Stimulated activated CD8-positive, alpha-beta memory T cell treated with anti-CD3 and anti-CD28 coated beads, Interleukin-7, amount 100 ng/mL, for 1 hour (primary cell): ENCODE measurements around the gene OXLD1.

ENCODE experiments used
- DNase-seq, 2 donors: peaks; one replicate each; pipeline ENCODE4 v3.0.0-alpha.2; 2020; ENCODE audit warnings: low read depth in 2 of 2

The OXLD1 gene

GRCh38 chr17:81666342-81667191 is at the start of gene OXLD1, which contains the start of gene CCDC137:
Gene OXLD1 (minus strand): TSS chr17:81666605. CDS start chr17:81666577, 28 bp downstream.
Gene CCDC137 (plus strand): TSS chr17:81666737. CDS start chr17:81666767, 30 bp downstream.
- peak; percentile 85 to 87 for DNase-seq

- DNase-seq, result no peak
Measured at GRCh38 chr17:81715107-81715871, 48.9 kb upstream of the OXLD1 start.

- DNase-seq, result no peak
Measured at GRCh38 chr17:81714412-81715106, 48.2 kb upstream of the OXLD1 start.

- no peak for DNase-seq
Measured at GRCh38 chr17:81713556-81714411, 47.4 kb upstream of the OXLD1 start.

GRCh38 chr17:81713004-81713555 is 46.7 kb upstream of the OXLD1 start:
- DNase-seq, result no peak

GRCh38 chr17:81712468-81713003 is 46.1 kb upstream of the OXLD1 start:
- DNase-seq, result no peak

GRCh38 chr17:81711814-81712467 is 45.5 kb upstream of the OXLD1 start, which contains the start of gene SLC25A10:
Gene SLC25A10 (plus strand): TSS chr17:81712284. CDS start chr17:81712427, 143 bp downstream.
- peak; percentile 36 to 53 for DNase-seq

GRCh38 chr17:81710514-81711308 is 44.3 kb upstream of the OXLD1 start:
- DNase-seq, result no peak

GRCh38 chr17:81708739-81709185 is 42.4 kb upstream of the OXLD1 start:
- DNase-seq, result no peak

GRCh38 chr17:81707725-81708646 is 41.6 kb upstream of the OXLD1 start:
- DNase-seq, result no peak

- DNase-seq, result no peak
Measured at GRCh38 chr17:81706757-81707624, 40.6 kb upstream of the OXLD1 start.

GRCh38 chr17:81706232-81706611 is 39.8 kb upstream of the OXLD1 start:
- DNase-seq, result no peak

- DNase-seq, result no peak
Measured at GRCh38 chr17:81705518-81706231, 39.3 kb upstream of the OXLD1 start.

- no peak for DNase-seq
Measured at GRCh38 chr17:81703747-81704654, 37.6 kb upstream of the OXLD1 start.
